Left colon (tissue), 2 donors: ENCODE results near the gene EGLN1. TPM values are rescaled to one million over a fixed set of nuclear protein-coding genes. Genes with fewer than 3 reads are reported as not detected.
"Not testable (repeated sequence)": the region's sequence is repeated elsewhere in the genome, so short reads cannot be mapped to it uniquely, and the experiment has no call there.

ENCODE experiments used
- ATAC-seq: fragments of 200-7000 bp; cut with Tn5 transposase; one replicate; pipeline ENCODE4 v1.9.1; 2020; ENCODE audit warnings: mild to moderate bottlenecking, moderate library complexity
- DNase-seq, 2 donors: peaks; one replicate each; pipeline ENCODE4 v3.0.0-alpha.2; 2020
- intact Hi-C, 2 donors: fragments of 100-400 bp; cut with DNase I in 1 of 2; cut with micrococcal nuclease in 1 of 2; formaldehyde crosslinking; loops; one replicate each; pipeline versions ENCODE4 v1.11.2 to v1.14.0; 2022; cut with DNase I, micrococcal nuclease
- total RNA-seq, 2 donors: library from RNA; stranded (reverse); fragmentation: NEBNext Ultra II Directional; extraction: Animal tissue kit (Norgen Biotek cat#: 25700); gene quantifications; one replicate each; pipeline ENCODE4 v1.2.1, GENCODE V29; 2021
- donor health status: DM: no; HTN: no; CAD: no.
- donor health status: DM: yes; HTN: yes; CAD: no.

EGLN1 gene
- total RNA-seq, 2 donors from 2014 or later: 40.6 to 63.1 TPM

DNA sequence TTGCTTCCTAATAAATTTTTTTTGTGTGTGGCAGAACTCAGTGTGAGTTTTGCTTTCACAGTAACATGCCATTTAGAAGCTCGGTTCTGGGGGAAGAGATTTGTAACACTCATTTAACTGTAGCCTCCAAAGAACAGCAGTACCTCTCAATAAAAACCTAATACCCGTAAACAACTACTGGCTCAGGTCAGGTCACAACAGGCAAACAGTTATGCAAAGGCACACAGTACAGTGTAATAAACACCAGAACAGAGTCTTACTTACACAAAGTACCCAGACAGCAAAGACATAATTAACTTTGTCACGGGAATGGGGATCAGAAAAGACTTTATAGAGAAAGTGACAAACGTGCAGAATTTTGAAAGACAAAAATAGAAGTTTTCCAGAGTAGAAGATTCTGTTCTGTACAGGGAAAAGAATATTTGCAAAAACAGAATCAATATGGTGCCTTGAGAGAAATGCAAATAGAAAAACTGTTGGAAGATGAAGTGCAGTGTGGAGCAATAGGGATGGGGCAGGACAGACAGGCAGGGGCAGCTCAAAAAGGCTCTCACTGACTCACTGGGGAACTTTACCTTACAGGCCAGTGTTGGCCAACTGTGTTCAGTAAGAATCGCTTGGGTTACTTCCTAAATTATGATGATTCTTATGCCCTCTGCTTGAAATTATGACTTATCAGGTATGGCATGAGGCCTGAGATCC, 38.8 kb downstream of the EGLN1 start:
- DNase-seq (no peak), ATAC-seq (no peak)
- intact Hi-C loops: no loop called here

DNA sequence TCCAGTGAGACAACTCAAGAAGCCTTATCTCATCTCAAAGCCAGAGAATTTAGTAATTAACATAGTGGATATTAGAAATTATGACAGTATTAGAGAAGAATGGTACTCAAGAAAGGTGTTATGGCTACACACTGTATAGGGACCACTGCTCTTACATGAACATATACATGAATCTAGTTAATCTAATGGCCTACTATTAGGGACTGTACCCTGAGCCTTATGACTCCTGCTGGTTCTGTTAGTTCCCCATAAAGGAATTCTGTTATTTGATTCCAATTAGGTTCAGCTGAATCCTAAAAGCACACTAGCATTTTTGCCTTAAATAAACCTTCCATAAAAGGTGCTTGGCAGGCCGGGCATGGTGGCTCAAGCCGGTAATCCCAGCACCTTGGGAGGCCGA, 39.7 kb downstream of the EGLN1 start:
- intact Hi-C loops: no loop called here
- no peak for ATAC-seq
- no peak for DNase-seq

DNA sequence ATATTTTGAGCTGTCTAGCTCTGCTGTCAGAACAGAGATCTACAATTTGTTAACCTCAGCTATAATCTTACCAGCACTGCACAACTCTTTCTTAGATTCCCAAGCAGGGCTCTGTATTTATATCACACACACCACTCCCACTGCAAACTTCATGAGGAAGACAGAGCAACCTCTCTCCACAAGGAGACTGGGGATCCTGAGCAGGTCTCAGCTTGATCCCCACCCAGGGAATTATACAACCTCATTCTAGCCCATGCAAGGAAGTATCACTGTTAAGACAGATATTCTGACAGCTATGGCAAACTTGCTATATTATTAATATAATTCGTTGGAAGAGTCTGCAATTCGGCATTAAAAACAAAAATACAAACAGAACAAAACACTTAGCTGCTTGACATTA, 40.4 kb downstream of the EGLN1 start:
- intact Hi-C loops: no loop called here
- ATAC-seq (peak; percentile 22), DNase-seq (no peak)

DNA sequence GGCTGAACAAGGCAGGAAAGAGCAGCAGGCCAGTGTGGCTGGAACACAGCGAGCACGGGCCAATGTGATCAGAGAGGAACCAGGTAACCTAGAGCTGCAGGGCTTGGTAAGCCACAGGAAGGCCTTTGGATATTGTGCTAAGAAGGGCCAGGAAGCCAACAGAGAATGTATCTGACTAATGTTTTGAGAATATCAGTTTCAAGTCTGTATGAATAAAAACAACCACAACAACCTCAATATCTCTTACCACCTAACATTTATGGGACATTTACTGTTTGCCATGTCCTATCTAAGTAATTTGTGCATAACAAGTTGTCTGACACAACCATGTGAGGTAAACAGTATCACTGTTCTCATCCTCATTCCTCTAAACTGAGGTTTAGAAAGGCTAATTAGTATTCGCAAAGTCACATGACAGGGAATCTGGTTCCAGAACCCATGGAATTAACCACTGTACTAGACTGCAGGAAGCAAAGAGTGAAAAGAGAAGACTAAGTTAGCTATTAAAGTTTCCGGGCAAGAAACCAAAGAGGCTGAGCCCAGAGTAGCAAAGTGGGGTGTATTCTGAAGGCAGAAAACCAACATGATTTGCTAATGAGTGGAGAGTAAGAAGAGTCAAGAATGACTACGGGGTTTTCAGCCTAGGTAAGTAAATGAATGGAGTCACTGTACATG, 45.1 kb downstream of the EGLN1 start:
- DNase-seq (no peak), ATAC-seq (peak; percentile 23)
- intact Hi-C loops: no loop called here

DNA sequence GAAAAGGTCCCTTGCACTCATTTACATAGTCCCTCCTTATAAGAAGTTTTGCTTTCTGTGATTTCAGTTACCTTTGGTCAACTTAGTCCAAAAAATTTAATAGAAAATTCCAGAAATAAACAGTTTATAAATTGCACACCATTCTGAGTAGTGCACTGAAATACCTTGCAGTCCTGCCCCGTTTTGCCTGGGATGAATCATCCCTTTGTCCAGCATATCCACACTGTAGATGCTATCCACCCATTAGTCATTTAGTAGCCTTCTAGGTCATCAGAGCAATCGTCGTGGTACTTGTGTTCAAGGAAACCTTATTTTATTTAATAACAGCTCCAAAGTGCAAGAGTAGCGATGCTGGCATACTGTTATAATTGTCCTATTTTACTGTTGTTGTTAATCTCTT, 46.0 kb downstream of the EGLN1 start:
- intact Hi-C loops: no loop called here
- DNase-seq (no peak), ATAC-seq (no peak)

DNA sequence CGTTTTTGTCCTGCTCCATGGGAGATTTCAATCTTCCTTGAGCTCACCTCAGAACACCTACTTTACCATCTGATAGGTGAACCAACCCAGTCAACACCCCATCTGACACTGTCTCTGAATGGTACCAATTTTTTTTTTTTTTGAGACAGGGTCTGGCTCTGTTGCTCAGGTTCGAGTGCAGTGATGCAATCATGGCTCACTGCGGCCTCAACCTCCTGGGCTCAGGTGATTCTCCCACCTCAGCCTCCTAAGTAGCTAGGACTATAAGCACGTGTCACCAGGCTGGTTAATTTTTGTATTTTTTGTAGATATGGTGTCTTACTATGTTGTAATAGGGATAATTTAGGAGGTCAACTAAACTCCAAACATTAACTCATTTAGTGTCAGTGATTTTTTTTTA, 47.7 kb downstream of the EGLN1 start:
- no peak for DNase-seq
- intact Hi-C loops: no loop called here
- ATAC-seq: no peak

DNA sequence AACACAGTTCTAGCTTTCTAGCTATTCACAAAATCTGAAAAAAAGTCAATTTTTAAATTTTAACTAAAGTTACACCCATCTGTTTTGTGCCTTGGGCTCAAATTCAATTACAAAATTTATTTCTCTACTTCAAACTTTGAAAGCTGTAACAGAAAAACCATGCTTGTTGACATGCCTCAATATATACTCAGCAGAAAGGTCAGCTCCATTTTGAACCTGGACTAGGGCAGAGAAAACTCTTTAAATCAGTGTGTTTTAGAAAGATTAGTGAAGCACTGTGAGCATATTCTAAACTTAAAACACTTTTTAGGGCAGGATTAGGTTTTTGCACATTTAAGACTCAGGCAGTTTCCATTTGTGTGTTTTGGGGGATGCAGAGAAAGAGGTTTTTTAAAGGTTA, 49.6 kb downstream of the EGLN1 start:
- ATAC-seq: no peak
- intact Hi-C loops: no loop called here
- DNase-seq: no peak

DNA sequence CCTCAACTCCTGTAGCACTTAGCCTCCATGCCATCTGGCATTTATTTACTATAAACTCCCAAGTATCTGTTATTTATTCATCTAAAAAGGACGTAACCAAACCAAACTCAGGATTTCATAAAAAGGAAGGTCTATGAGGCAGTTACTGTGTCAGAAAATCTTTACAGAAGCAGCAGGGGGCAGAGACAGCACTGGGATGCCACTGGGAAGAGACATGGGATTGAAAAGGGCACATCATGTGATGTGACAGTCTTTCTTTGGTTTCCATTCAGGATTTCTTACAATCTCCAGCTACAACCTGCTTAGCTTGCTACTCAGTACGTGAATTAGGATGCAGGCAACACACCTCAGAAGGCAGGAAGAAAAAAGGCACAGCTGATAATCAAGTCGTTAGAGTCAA, 52.8 kb downstream of the EGLN1 start:
- DNase-seq (no peak), ATAC-seq (no peak)
- intact Hi-C loops: no loop called here

DNA sequence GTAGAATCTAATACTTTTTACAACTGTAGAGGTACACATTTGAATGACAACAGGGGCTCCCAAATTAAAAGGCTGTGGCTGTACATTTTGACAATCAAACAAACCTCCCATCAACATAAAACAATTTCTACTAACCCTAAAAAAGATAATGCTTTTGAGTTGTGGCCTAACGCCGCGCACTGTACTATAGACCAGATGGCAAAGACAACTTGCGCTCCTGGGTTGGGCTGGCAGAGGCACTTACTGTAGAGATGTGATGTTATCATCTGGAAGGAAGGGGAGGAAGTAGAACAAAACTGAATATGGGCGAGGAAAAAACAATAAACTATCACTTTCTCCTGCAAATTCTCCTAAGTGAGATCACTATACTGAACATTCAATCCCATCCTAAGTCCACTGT, 57.9 kb downstream of the EGLN1 start:
- ATAC-seq (no peak), DNase-seq (no peak)
- intact Hi-C loops: loop anchor here in 1 of 2 donors (5.0 kb wide), 1 partner anchor 223 kb away; no protein-coding TSS in a partner anchor

DNA sequence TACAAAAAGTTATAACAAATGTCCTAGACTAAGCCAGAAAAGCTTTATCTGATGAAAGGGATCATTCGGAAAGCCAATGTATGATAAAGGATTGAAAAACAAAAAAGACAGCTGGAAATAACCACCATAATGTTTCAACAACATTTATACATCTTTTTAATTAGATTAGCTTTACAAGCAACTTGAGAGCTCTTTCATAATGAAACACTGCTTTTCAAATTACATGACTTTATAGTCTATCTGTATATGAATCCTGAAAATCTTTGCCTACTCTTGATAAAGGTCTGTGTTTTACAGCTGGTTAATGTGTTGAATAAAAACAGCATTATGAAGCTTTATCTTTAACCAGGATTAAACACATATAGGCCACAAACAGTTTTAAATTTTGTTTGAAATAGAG, 58.5 kb downstream of the EGLN1 start:
- DNase-seq (no peak), ATAC-seq (no peak)
- intact Hi-C loops: loop anchor here in 1 of 2 donors (5.0 kb wide), 1 partner anchor 224 kb away; no protein-coding TSS in a partner anchor

DNA sequence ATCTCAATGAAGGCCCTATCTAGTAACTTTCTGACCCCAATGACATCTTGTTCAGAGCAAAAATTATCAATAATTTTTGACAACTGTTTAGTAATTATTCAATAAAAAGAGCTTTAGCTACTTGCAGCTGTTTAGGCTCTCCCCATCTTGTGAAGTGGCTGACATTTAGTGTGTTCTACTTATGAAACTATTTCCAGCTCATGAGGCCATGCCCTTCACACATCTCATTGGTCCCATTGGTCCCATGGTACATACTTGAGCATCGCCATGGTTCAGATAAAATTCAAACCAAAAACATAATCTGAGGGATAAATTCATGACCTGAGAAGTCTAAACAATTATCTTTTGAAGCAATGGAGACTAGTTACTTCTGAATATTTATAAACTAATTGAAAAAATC, 59.8 kb downstream of the EGLN1 start:
- ATAC-seq: no peak

DNA sequence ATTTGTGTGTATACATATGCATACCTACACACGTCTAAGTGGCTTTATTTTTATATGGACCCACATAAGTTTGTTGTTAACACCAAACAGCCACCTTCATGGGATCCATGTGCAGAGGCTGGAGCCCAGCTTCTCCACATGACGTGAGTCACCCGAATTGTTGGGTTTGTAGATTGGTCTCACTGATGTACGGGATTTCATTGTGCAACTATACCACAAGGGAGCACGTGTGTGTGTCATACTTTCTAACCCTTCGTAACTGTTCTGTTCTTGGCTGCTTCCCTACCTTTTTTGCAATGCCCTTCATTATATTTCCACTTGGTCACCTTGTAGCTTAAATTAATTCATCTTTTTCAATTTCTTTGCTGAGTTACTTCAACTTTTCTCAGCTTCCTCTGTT, 63.0 kb downstream of the EGLN1 start:
- intact Hi-C loops: loop anchor here in 1 of 2 donors (5.0 kb wide), 1 partner anchor 243 kb away; no protein-coding TSS in a partner anchor
- DNase-seq: no peak
- no peak for ATAC-seq

More for the DNA sequence above, 59.8 kb downstream of the EGLN1 start:
- intact Hi-C loops: loop anchor here in 1 of 2 donors (5.0 kb wide), 1 partner anchor 225 kb away; no protein-coding TSS in a partner anchor
- DNase-seq: no peak

DNA sequence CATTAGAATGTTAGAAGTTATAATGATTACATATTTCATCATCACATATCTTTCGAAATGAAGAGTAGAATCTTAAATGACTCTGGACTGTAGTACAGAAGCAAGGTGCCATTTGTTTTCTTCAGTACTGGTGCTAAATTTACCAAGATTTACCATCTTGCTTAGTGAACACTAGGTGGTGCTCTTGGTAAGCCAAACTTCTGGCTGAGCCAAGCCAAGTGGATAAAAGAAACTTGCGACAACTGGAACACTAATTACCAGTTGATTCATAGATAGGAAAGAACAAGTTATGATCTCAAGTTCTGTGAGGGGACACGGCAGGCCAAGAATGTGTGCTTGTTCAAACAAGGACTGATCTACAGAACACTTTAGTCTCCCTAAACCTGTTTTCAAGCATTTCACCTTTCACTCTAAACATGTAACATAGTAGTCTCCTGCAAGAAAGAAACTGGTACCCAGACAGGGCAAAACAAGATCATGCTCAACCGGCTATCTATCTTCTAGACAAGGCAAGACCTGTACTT, 64.2 kb downstream of the EGLN1 start:
- intact Hi-C loops: loop anchor here in 1 of 2 donors (5.0 kb wide), 1 partner anchor 244 kb away; no protein-coding TSS in a partner anchor
- peak; percentile 91 for ATAC-seq
- no peak for DNase-seq

DNA sequence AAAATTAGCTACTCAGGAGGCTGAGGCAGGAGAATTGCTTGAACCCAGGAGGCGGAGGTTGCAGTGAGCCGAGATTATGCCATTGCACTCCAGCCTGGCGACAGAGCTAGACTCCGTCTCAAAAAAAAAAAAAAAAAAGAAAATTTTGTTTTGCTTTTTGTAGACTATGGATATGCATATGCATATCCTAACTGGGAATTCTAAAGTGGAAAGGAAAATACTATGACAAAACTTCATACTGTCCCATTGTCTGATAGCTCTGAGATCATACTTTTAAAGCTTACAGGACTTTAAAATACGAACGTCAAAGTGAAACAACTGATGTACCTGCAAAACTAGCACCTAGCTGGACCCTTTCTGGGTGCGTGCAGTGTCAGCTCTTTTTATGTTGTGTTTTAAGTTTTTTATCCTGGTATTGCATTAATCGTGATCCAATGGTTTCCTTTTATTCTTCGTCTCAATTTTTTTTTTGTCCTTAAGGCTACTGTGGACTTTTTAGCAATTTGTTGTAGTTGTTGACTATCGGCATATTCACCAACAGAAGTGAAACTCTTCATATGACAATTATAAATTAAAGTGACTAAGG, 64.8 kb downstream of the EGLN1 start:
- ATAC-seq: no peak
- intact Hi-C loops: loop anchor here in 1 of 2 donors (5.0 kb wide), 1 partner anchor 245 kb away; no protein-coding TSS in a partner anchor
- DNase-seq: no peak

DNA sequence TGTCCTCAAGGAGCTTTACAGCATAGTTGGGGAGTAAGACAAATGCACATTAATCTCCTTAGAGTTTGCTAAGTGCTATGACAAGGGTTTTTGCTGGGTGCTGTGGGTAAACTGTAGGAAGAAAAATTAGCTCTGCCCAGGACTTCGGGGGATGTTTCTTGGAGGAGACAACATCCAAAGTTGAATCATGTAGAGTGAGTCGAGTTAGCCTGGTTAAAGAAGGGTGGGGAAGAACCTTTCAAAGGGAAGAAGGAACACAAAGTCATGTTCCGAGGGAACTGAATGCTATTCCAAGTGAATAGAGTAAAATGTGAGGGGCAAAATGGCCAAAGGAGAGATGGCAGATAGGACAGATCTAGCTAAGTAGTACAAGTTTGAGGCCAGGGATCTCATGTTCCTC, 66.9 kb downstream of the EGLN1 start:
- intact Hi-C loops: loop anchor here in 1 of 2 donors (5.0 kb wide), 1 partner anchor 247 kb away; no protein-coding TSS in a partner anchor
- DNase-seq (no peak), ATAC-seq (no peak)

DNA sequence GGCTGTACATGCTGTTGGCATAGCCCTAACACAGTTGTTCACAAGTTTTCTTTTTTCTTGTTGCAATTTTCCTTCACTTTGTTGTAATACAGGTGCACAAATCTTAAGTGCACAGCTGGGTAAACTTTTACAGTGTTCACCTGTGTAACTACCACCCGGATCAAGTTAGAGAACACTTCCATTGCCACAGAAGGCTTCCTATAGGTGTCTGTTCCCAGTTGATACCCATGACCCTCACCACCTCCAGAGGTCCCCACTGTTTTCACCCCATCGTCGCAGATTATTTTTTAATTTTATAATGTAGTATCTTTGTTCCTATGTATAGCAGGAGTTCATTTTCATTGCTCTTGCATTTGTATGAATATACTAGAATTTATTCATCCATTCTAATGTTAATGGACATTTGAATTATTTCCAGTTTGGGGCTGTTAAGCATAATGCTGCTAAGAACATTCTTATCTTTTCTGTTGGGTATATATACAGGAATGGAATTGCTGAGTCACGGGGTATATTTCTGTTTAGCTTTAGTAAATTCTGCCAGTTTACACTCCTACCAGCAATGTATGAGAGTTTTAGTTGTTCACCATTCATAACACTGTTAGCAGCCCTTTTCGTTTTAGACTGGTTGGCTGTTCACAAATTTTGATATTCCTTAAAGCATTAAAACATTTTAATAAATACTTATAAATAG, 67.6 kb downstream of the EGLN1 start:
- ATAC-seq: no peak
- intact Hi-C loops: loop anchor here in 1 of 2 donors (5.0 kb wide), 1 partner anchor 248 kb away; no protein-coding TSS in a partner anchor
- DNase-seq: no peak

DNA sequence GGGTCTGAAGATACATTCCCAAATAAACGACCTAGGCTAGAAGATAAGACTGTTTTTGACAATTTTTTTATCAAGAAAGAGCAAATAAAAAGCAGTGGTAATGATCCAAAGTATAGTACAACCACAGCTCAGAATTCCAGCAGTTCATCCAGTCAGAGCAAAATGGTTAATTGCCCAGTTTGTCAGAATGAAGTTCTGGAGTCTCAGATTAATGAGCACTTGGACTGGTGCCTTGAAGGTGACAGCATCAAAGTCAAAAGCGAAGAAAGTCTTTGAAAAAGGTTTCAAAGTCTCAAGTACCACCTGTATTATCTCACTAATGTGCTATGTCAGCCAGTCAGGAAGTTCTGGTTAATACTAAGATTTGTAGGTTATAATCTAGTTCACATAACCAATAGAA, 69.0 kb downstream of the EGLN1 start:
- DNase-seq (no peak), ATAC-seq (no peak)
- intact Hi-C loops: no loop called here

DNA sequence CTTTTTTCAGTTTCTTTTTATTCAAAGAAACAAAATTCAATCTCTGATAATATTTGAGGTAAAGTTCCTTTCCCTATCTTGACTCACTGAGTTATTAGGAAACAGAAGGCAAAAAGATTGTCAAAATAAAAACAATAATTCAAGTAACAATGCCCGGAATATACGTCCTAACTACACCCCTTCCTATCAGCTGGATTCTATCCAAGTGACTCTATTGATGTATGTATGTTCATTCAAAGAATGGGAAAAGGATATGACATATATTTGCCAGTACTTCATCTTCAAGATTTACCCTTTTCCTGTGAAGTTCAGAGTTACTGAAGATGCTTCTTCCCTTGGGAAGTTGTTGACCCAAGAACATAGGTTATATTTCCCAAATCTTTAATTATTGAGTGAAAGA, 70.3 kb downstream of the EGLN1 start:
- no peak for DNase-seq
- intact Hi-C loops: no loop called here

DNA sequence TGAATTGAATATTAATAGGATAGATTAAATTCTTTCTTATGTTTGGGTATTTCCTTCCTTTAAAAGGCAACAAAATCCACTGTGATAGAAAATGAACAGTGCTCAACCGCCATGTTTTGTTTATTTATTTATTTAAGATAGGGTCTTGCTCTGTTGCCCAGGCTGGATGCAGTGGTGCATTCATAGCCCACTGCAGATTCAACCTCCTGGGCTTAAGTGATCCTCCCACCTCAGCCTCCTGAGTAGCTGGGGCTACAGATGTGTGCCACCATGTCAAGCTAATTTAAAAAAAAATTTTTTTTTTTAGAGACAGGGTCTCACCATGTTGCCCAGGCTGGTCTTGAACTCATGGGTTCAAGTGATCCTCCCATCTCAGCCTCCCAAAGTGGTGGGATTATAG, 73.2 kb downstream of the EGLN1 start:
- intact Hi-C loops, ATAC-seq, DNase-seq: not testable (repeated sequence)

More for the DNA sequence above, 70.3 kb downstream of the EGLN1 start:
- ATAC-seq: no peak
